ENCODE data around the gene KDR. TPM values are rescaled to one million over a fixed set of nuclear protein-coding genes. Genes with fewer than 3 reads are reported as not detected.

The KDR gene
- total and polyA plus RNA-seq, 9 of the 15 experiments (the other 6 are each of a cell fraction or from before 2014, with no cell fraction given): 0.13 TPM; not detected in 8

DNA sequence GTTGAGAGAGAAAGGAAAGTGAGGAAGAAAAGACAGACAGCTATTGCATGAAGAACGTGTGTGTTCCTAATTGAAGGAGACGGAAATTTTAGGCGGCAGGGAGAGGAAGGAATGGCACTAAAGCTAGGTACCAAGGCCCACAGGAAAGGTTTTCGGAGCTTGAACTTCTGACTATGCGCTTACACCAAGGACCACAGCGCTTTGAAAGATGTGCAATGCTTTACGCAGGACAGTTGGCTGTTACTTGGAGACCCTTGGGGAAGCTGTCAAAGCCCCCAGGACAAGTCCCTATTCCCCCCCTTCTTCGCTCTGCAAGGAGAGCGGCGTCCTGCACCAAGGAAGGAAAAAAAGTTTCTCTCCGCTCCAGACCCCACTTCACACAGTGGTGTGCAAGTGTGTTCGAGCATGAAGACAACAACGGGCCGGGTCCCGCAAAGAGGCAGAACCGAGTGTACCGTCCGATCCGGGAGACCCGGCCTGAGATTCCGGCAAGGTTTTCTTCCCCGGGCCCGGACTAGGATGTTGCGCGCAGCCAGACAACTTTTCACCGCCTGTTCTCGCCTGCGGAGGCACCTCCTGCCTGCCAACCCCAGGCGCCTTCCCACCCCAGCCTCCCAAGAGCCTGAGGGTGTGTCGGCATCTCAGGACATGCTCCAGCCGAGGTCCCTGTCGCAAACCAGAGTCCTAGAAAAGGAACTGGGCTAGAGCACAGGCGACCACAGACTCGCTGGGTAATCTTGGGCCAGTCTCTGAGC lies 896 bp downstream of the KDR start:
- H3K9ac ChIP-seq (ENCODE audit: insufficient read depth in 1 of 2, low read depth in 2 of 2, low read length in 2 of 2): no peak overlapping the region
- 6% methylated on average over 32 of the region's 34 CpGs for WGBS (ENCODE audit: insufficient coverage, low coverage, missing lambda C conversion rate)
- ChIA-PET CTCF (ENCODE audit: low intra/inter-chr PET ratio) (no interaction called here), POLR2A (no interaction called here)
- in situ Hi-C loops (cut with MboI): no loop called here
- peaks cover 0 to 13% of the 10 kb centered on the region in 2 experiments; a peak in 2 of 5 replicates for H3K4me1 ChIP-seq (replicated peaks in 1 of 2; ENCODE audit: control insufficient read depth in 2 of 2, insufficient read depth in 2 of 2, low read length in 2 of 2)
- H3K36me3 ChIP-seq (ENCODE audit: control insufficient read depth, insufficient read depth, low read length): no peaks in the 10 kb centered on the region
- H3K4me2 ChIP-seq (ENCODE audit: insufficient read depth, low read length): no peak overlapping the region
- H3K4me3 ChIP-seq: no peak overlapping the region
- no peaks in the 10 kb centered on the region for H3K9me1 ChIP-seq (ENCODE audit: control insufficient read depth, insufficient read depth, low read length)
- no peak for TF ChIP-seq PHF20 (IDR thresholded peaks at IDR 0.05; ENCODE audit: partially characterized antibody)
- TF ChIP-seq ZNF778 (CRISPR knock-in tag; IDR thresholded peaks at IDR 0.05): no peak
- no peak for TF ChIP-seq RFX7 (CRISPR knock-in tag; IDR thresholded peaks at IDR 0.05)
- no peak for TF ChIP-seq KDM5B (IDR thresholded peaks at IDR 0.05; ENCODE audit: insufficient replicate concordance, low read depth, low read length)
- intact Hi-C loops (cut with micrococcal nuclease): no loop called here
- no peaks in the 10 kb centered on the region for H3K79me2 ChIP-seq (ENCODE audit: control insufficient read depth, insufficient read depth, low read length)
- no peak overlapping the region for H3K27ac ChIP-seq (ENCODE audit: extremely low read depth, low read depth, low read length)
- no peaks in the 10 kb centered on the region for H3K9me3 ChIP-seq (replicated peaks; ENCODE audit: control insufficient read depth, insufficient read depth, low read depth, low read length)
- no TSS peak for BruUV-seq (replicated peaks)
- no peak for ATAC-seq
- H4K20me1 ChIP-seq (replicated peaks; ENCODE audit: control insufficient read depth, insufficient read depth, low read length): no peaks in the 10 kb centered on the region
- no peak for DNase-seq (ENCODE audit: extremely low read depth in 1 of 4, low spot score in 3 of 4)
- H2AFZ ChIP-seq (ENCODE audit: low read depth, low read length): no peak overlapping the region
- FAIRE-seq: no peak
- peaks cover 17 to 22% of the 10 kb centered on the region in 2 experiments; a peak in 4 of 5 replicates for H3K27me3 ChIP-seq (ENCODE audit: control insufficient read depth in 2 of 2, insufficient read depth in 2 of 2, low read length in 2 of 2)

DNA sequence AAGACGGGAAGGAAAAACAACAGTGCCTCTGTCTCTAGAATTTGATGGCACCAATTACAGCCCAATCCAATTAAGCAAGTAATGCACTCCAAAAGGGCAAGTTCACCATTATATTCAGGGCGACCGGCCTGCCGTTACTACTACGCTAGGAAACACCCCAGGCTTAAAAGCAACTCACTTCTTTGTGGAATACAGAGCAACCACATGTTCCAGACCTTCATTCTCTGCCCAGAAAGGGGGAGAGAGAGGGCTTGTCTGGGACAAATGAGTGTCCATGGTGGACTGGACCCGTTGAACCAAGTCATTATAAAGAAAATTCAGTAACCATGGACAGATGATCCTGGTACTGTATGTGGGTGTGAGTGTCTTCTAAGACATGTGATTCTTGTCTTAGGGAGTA lies 1.6 kb downstream of the KDR start:
- Histone ChIP-seq H3K79me2 (ENCODE audit: control insufficient read depth, insufficient read depth, low read length) (no peaks in the 10 kb centered on the region), H2AFZ (ENCODE audit: low read depth, low read length) (no peak overlapping the region), H3K4me1 (replicated peaks in 1 of 2; ENCODE audit: control insufficient read depth in 2 of 2, insufficient read depth in 2 of 2, low read length in 2 of 2) (peaks cover 0 to 13% of the 10 kb centered on the region in 2 experiments; a peak in 2 of 5 replicates), H3K27me3 (ENCODE audit: control insufficient read depth in 2 of 2, insufficient read depth in 2 of 2, low read length in 2 of 2) (peaks cover 17 to 22% of the 10 kb centered on the region in 2 experiments; a peak in 4 of 5 replicates), H3K9ac (ENCODE audit: insufficient read depth in 1 of 2, low read depth in 2 of 2, low read length in 2 of 2) (no peak overlapping the region), H4K20me1 (replicated peaks; ENCODE audit: control insufficient read depth, insufficient read depth, low read length) (no peaks in the 10 kb centered on the region), H3K27ac (ENCODE audit: extremely low read depth, low read depth, low read length) (no peak overlapping the region), H3K4me2 (ENCODE audit: insufficient read depth, low read length) (no peak overlapping the region), H3K4me3 (no peak overlapping the region), H3K9me1 (ENCODE audit: control insufficient read depth, insufficient read depth, low read length) (no peaks in the 10 kb centered on the region), H3K36me3 (ENCODE audit: control insufficient read depth, insufficient read depth, low read length) (no peaks in the 10 kb centered on the region), H3K9me3 (replicated peaks; ENCODE audit: control insufficient read depth, insufficient read depth, low read depth, low read length) (no peaks in the 10 kb centered on the region)
- intact Hi-C loops (cut with micrococcal nuclease): no loop called here
- no TSS peak for BruUV-seq (replicated peaks)
- ATAC-seq (no peak), DNase-seq (ENCODE audit: extremely low read depth in 1 of 4, low spot score in 3 of 4) (no peak), FAIRE-seq (no peak)
- ChIA-PET POLR2A (no interaction called here), CTCF (ENCODE audit: low intra/inter-chr PET ratio) (no interaction called here)
- 1% methylated on average over 6 of the region's 6 CpGs for WGBS (ENCODE audit: insufficient coverage, low coverage, missing lambda C conversion rate)
- in situ Hi-C loops (cut with MboI): no loop called here
- TF ChIP-seq MAFF (IDR thresholded peaks at IDR 0.05; ENCODE audit: low read length) (no peak), TEAD1 (CRISPR knock-in tag; IDR thresholded peaks at IDR 0.05) (no peak), HDAC1 (IDR thresholded peaks at IDR 0.05) (no peak), NFIX (CRISPR knock-in tag; IDR thresholded peaks at IDR 0.05; ENCODE audit: low read depth) (no peak), KLF16 (IDR thresholded peaks at IDR 0.05) (no peak), TCF3 (CRISPR knock-in tag; IDR thresholded peaks at IDR 0.05) (no peak)
- TF ChIP-seq, protein P1, sequence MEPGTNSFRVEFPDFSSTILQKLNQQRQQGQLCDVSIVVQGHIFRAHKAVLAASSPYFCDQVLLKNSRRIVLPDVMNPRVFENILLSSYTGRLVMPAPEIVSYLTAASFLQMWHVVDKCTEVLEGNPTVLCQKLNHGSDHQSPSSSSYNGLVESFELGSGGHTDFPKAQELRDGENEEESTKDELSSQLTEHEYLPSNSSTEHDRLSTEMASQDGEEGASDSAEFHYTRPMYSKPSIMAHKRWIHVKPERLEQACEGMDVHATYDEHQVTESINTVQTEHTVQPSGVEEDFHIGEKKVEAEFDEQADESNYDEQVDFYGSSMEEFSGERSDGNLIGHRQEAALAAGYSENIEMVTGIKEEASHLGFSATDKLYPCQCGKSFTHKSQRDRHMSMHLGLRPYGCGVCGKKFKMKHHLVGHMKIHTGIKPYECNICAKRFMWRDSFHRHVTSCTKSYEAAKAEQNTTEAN (CRISPR knock-in tag; IDR thresholded peaks at IDR 0.05): no peak
- TF ChIP-seq, protein P2, sequence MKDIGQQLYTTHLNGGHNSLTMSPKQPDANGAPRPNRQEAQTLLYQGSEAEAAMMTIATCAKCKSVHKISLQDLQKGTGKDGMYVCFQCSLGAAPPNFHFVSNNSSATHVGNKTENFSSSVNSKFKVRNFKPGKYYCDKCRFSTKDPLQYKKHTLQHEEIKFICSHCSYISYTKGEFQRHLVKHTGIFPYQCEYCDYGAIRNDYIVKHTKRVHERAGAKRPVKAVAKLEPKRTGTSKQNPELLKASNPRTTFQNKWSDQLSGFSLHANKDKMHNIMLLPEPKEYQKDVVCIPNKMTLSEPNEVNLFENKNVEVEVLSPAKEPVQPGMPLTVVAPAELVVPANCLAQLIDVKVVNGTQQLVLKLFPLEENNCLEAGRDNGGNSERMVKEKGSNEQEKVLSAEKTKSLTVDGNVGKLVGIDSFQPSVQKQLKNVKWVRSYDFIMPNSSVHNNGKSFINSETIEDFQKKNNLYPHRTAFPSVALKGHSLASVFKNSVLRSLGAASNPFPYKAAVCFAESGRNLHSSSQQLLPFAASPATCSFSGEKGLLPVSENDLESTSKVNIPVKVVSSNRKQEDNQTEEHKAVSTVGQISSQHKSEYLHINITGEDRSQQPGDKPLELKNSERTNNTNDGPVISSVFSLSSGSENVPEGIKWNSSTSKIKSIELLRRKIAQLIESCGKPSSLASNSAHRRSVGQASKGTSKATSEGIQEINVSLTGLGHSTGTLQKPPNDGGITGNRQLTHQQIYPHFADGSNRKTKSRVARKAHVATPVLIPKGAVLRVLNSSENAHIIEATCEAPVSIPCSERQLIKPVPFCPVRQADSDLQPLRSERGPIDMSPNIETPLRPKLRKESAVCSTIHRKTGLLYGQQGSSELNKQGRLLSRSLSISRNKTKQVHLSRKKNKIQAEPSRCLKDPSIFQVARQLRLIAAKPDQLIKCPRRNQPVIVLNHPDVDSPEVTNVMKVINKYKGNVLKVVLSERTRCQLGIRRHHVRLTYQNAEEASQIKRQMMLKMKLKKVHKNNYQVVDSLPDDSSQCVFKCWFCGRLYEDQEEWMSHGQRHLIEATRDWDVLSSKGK (CRISPR knock-in tag; IDR thresholded peaks at IDR 0.05): no peak
